Measurements from ENCODE around the gene MN1. TPM values are rescaled to one million over a fixed set of nuclear protein-coding genes. Genes with fewer than 3 reads are reported as not detected.

MN1 gene
- total RNA-seq, 1 donor from 2014 or later = 4.5 TPM

- Histone ChIP-seq H3K36me3 (ENCODE audit: control insufficient read depth, insufficient read depth, low read length) (no peaks in the 10 kb centered on the region), H3K27me3 (ENCODE audit: control insufficient read depth, insufficient read depth, low read length) (peaks cover 3% of the 10 kb centered on the region), H3K4me3 (ENCODE audit: low read depth, low read length) (no peak overlapping the region)
- DNase-seq (ENCODE audit: low read depth) = no peak
- TF ChIP-seq, protein P1, sequence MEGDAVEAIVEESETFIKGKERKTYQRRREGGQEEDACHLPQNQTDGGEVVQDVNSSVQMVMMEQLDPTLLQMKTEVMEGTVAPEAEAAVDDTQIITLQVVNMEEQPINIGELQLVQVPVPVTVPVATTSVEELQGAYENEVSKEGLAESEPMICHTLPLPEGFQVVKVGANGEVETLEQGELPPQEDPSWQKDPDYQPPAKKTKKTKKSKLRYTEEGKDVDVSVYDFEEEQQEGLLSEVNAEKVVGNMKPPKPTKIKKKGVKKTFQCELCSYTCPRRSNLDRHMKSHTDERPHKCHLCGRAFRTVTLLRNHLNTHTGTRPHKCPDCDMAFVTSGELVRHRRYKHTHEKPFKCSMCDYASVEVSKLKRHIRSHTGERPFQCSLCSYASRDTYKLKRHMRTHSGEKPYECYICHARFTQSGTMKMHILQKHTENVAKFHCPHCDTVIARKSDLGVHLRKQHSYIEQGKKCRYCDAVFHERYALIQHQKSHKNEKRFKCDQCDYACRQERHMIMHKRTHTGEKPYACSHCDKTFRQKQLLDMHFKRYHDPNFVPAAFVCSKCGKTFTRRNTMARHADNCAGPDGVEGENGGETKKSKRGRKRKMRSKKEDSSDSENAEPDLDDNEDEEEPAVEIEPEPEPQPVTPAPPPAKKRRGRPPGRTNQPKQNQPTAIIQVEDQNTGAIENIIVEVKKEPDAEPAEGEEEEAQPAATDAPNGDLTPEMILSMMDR (IDR thresholded peaks at IDR 0.05; ENCODE audit: insufficient read depth, low read length, poor library complexity, severe bottlenecking) = no peak
Observed at GRCh38 chr22:27808451-27809225, 7.1 kb upstream of the MN1 start.

DNA sequence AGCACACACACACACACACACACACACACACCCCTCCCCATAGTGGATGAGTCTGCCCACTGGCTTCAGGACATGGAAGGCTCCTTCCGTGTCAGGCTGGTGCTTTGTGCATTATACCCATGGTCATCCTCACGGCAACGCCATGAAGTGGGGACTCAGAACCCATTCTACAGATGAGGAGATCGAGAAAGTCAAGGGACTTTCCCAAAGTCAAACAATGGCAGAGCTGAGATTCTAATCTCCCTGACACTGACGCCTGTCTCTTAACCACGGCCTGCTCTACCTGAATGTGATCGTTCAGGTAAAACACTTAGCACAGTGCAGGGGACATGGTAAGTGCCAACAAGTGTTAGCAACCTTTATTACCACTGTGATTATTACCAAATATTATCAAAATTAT is 4.3 kb upstream of the MN1 start:
- Histone ChIP-seq H3K4me3 (ENCODE audit: low read depth, low read length) (no peak overlapping the region), H3K36me3 (ENCODE audit: control insufficient read depth, insufficient read depth, low read length) (no peaks in the 10 kb centered on the region), H3K27me3 (ENCODE audit: control insufficient read depth, insufficient read depth, low read length) (peaks cover 7% of the 10 kb centered on the region)
- TF ChIP-seq, protein P1 (IDR thresholded peaks at IDR 0.05; ENCODE audit: insufficient read depth, low read length, poor library complexity, severe bottlenecking) = no peak
- DNase-seq (ENCODE audit: low read depth) = no peak

DNA sequence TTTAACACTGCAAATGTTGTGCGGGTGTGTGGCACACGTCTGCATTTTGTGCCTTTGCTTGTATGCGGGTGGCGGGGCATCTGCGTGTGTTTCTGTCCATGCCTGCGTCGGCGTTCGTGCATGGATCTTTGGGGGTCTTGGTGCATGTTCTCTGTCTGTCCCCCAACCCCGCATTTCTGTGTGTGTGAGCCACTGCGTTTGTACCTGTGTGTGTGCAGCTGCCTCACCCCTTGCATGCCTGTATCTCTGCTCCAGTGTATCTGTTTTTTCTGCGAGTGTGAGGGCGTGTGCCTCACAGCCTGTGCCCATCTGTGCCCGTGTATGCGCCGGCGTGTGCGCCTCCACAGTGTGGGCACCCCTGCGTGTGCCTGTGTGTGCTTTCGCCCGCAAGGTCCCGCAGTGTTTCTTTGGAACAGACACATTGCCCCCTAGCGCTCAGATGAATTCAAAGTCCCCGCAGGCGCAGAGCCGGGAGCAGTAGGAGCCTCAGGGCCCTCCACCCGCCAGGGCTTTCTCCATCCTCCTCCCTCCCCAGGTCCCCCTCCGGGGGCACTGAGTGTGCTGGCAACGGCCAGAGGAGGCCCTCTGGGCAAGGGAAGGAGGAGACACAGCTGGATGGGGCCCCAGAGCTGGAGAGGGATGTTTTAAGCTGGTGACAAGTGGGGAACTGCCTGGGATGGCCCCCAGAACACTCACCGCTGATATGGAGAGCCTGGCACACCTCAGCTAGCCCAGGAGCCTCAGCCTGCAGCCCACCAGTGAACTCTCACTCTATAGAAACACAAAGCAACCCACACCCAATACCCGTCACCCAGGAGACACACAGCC is 3.1 kb upstream of the MN1 start:
- DNase-seq (ENCODE audit: low read depth) = no peak
- no peak overlapping the region for H3K4me3 ChIP-seq (ENCODE audit: low read depth, low read length)
- TF ChIP-seq, protein P1 (IDR thresholded peaks at IDR 0.05; ENCODE audit: insufficient read depth, low read length, poor library complexity, severe bottlenecking) = peak; percentile 73

GRCh38 chr22:27803841-27804415 is 2.4 kb upstream of the MN1 start:
- DNase-seq (ENCODE audit: low read depth) = no peak
- H3K27me3 ChIP-seq (ENCODE audit: control insufficient read depth, insufficient read depth, low read length) = peaks cover 23% of the 10 kb centered on the region

More for the DNA sequence above, 3.1 kb upstream of the MN1 start:
- H3K36me3 ChIP-seq (ENCODE audit: control insufficient read depth, insufficient read depth, low read length) = no peaks in the 10 kb centered on the region
- H3K27me3 ChIP-seq (ENCODE audit: control insufficient read depth, insufficient read depth, low read length) = peaks cover 19% of the 10 kb centered on the region

DNA sequence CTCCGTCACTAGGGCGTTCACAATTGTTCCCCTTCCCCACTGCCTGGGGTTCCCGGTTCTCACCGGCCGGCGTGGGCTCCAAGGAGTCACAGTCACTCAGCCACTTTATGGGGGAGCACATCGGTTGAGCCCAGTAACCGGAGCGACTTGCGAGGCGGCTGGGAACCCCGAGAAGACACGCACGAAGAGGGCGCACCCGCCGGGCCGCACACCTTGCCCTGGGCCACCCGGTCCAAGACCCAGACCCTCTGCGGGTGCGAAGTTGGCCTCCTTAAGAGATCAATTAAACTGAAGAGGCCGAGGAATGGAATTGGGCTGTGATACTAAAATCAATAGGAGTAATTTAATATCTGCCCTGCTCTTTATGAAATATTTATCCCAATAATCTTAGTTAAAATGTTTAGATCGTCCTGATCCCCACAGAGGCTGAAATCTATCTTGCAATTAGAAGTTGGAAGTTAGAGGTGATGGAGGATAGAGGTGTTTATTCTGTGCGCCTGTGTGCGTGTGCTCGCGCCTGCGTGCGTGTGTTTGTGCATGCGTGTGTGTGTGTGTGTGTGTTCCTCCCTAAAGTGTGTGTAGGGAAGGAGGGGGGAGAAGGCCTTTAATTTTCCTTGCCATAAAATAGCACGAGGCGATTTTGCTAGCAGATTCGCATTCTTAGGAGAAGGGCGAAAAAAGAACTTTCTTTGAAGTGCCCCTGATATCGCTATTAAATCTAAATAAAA is 954 bp upstream of the MN1 start:
- H3K4me3 ChIP-seq (ENCODE audit: low read depth, low read length) = peak overlapping the region; percentile 69
- TF ChIP-seq, protein P1 (IDR thresholded peaks at IDR 0.05; ENCODE audit: insufficient read depth, low read length, poor library complexity, severe bottlenecking) = no peak
- DNase-seq (ENCODE audit: low read depth) = no peak
- H3K36me3 ChIP-seq (ENCODE audit: control insufficient read depth, insufficient read depth, low read length) = no peaks in the 10 kb centered on the region
- H3K27me3 ChIP-seq (ENCODE audit: control insufficient read depth, insufficient read depth, low read length) = peaks cover 37% of the 10 kb centered on the region

More at GRCh38 chr22:27803841-27804415, 2.4 kb upstream of the MN1 start:
- no peak overlapping the region for H3K4me3 ChIP-seq (ENCODE audit: low read depth, low read length)
- H3K36me3 ChIP-seq (ENCODE audit: control insufficient read depth, insufficient read depth, low read length) = no peaks in the 10 kb centered on the region
- TF ChIP-seq, protein P1 (IDR thresholded peaks at IDR 0.05; ENCODE audit: insufficient read depth, low read length, poor library complexity, severe bottlenecking) = no peak
